Measurements from ENCODE around the gene DGLUCY. TPM values are rescaled to one million over a fixed set of nuclear protein-coding genes. Genes with fewer than 3 reads are reported as not detected.

Gene DGLUCY
- total and polyA plus RNA-seq, 2 experiments from 2014 or later: 44.8 to 51.3 TPM

DNA sequence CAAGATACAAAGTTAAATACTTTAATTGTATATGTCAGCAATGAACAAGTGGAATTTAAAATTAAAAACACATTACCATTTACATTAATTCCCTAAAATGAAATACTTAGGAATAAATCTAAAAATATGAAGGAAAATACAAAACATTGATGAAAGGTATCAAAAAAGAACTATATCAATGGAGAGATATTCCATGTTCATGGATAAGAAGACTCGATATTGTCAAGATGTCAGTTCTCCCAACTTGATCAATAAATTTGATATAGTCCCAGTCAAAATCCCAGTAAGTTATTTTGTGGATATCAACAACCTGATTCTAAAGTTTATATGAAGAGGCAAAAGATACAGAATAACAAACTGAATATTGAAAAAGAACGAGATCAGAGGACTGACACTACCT is 97.1 kb downstream of the DGLUCY start:
- WGBS (ENCODE audit: low lambda C conversion rate, missing lambda C conversion rate): 98% methylated on average over 2 of the region's 2 CpGs
- DNase-seq (ENCODE audit: low spot score): no peak
- no peaks in the 10 kb centered on the region for H3K9me3 ChIP-seq (ENCODE audit: low read depth)

GRCh38 chr14:91214306-91214705 is 100.4 kb downstream of the DGLUCY start:
- no peak overlapping the region for H3K4me2 ChIP-seq
- TF ChIP-seq EZH2phosphoT487 (IDR thresholded peaks at IDR 0.05; ENCODE audit: low read depth, severe bottlenecking, unreplicated experiment): no peak
- TF ChIP-seq EZH2 (IDR thresholded peaks at IDR 0.05; ENCODE audit: borderline replicate concordance): no peak
- TF ChIP-seq, protein P1, sequence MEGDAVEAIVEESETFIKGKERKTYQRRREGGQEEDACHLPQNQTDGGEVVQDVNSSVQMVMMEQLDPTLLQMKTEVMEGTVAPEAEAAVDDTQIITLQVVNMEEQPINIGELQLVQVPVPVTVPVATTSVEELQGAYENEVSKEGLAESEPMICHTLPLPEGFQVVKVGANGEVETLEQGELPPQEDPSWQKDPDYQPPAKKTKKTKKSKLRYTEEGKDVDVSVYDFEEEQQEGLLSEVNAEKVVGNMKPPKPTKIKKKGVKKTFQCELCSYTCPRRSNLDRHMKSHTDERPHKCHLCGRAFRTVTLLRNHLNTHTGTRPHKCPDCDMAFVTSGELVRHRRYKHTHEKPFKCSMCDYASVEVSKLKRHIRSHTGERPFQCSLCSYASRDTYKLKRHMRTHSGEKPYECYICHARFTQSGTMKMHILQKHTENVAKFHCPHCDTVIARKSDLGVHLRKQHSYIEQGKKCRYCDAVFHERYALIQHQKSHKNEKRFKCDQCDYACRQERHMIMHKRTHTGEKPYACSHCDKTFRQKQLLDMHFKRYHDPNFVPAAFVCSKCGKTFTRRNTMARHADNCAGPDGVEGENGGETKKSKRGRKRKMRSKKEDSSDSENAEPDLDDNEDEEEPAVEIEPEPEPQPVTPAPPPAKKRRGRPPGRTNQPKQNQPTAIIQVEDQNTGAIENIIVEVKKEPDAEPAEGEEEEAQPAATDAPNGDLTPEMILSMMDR (IDR thresholded peaks at IDR 0.05; ENCODE audit: poor library complexity): no peak
- no peaks in the 10 kb centered on the region for H4K20me1 ChIP-seq (ENCODE audit: insufficient read depth, poor library complexity, severe bottlenecking)
- H3K9me2 ChIP-seq (replicated peaks; ENCODE audit: insufficient read depth): no peaks in the 10 kb centered on the region
- no peak overlapping the region for H3K4me3 ChIP-seq
- no peaks in the 10 kb centered on the region for H3K27me3 ChIP-seq
- H3K27ac ChIP-seq: no peak overlapping the region
- DNase-seq (ENCODE audit: low spot score): no peak
- peaks cover 7% of the 10 kb centered on the region for H3K36me3 ChIP-seq (replicated peaks; ENCODE audit: insufficient read depth, low read depth)
- no peak overlapping the region for H2AFZ ChIP-seq
- no peaks in the 10 kb centered on the region for H3K9me3 ChIP-seq (ENCODE audit: low read depth)
- no peaks in the 10 kb centered on the region for H3K79me2 ChIP-seq
- WGBS (ENCODE audit: low lambda C conversion rate, missing lambda C conversion rate): 92% methylated on average over 6 of the region's 6 CpGs
- no peaks in the 10 kb centered on the region for H3K4me1 ChIP-seq (ENCODE audit: insufficient read depth)

More for the DNA sequence above, 97.1 kb downstream of the DGLUCY start:
- peaks cover 7% of the 10 kb centered on the region for H3K36me3 ChIP-seq (replicated peaks; ENCODE audit: insufficient read depth, low read depth)
- no peak overlapping the region for H3K4me2 ChIP-seq
- H3K27me3 ChIP-seq: no peaks in the 10 kb centered on the region
- H3K4me3 ChIP-seq: no peak overlapping the region
- H2AFZ ChIP-seq: no peak overlapping the region
- TF ChIP-seq EZH2 (IDR thresholded peaks at IDR 0.05; ENCODE audit: borderline replicate concordance): no peak
- TF ChIP-seq, protein P1 (IDR thresholded peaks at IDR 0.05; ENCODE audit: poor library complexity): no peak
- no peaks in the 10 kb centered on the region for H4K20me1 ChIP-seq (ENCODE audit: insufficient read depth, poor library complexity, severe bottlenecking)
- H3K27ac ChIP-seq: no peak overlapping the region
- no peaks in the 10 kb centered on the region for H3K9me2 ChIP-seq (replicated peaks; ENCODE audit: insufficient read depth)
- no peaks in the 10 kb centered on the region for H3K79me2 ChIP-seq
- no peaks in the 10 kb centered on the region for H3K4me1 ChIP-seq (ENCODE audit: insufficient read depth)

- Histone ChIP-seq H3K27me3 (no peaks in the 10 kb centered on the region), H3K27ac (no peak overlapping the region), H3K9me2 (replicated peaks; ENCODE audit: insufficient read depth) (no peaks in the 10 kb centered on the region), H3K4me2 (no peak overlapping the region), H2AFZ (no peak overlapping the region), H3K9me3 (ENCODE audit: low read depth) (no peaks in the 10 kb centered on the region), H4K20me1 (ENCODE audit: insufficient read depth, poor library complexity, severe bottlenecking) (no peaks in the 10 kb centered on the region), H3K4me3 (no peak overlapping the region), H3K79me2 (no peaks in the 10 kb centered on the region), H3K36me3 (replicated peaks; ENCODE audit: insufficient read depth, low read depth) (peaks cover 7% of the 10 kb centered on the region), H3K4me1 (ENCODE audit: insufficient read depth) (no peaks in the 10 kb centered on the region)
- WGBS (ENCODE audit: low lambda C conversion rate, missing lambda C conversion rate): 93% methylated on average over 10 of the region's 10 CpGs
- no peak for DNase-seq (ENCODE audit: low spot score)
- TF ChIP-seq, protein P1 (IDR thresholded peaks at IDR 0.05; ENCODE audit: poor library complexity): no peak
- TF ChIP-seq EZH2phosphoT487 (IDR thresholded peaks at IDR 0.05; ENCODE audit: low read depth, severe bottlenecking, unreplicated experiment) (no peak), EZH2 (IDR thresholded peaks at IDR 0.05; ENCODE audit: borderline replicate concordance) (no peak)
Observed at GRCh38 chr14:91215381-91215780, 101.5 kb downstream of the DGLUCY start.

DNA sequence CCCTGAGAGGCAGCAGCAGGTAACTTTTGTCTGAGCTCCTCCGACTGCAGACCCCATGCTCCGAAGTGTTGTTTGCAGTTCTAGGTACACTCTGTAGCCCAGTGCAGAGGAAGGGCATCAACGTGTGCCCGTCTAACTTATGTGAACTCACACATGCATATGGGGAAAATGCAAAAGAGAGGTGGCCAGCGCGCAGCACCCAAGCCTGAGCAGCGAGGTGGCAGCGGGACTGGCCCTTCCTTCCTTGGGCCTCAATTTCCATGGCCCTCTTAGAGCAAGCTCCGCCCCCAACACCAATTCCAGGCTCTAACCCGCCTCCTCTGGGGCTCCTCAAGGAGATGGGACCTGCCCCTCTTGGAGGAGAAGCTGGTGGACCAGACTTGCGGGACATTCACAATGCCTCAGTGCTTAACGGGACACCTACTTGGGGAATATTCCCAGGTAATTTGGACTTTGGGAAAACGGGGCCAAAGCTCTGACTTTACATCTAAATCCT is 102.9 kb downstream of the DGLUCY start:
- H4K20me1 ChIP-seq (ENCODE audit: insufficient read depth, poor library complexity, severe bottlenecking): no peaks in the 10 kb centered on the region
- H3K9me2 ChIP-seq (replicated peaks; ENCODE audit: insufficient read depth): no peaks in the 10 kb centered on the region
- H3K4me2 ChIP-seq: no peak overlapping the region
- no peak for DNase-seq (ENCODE audit: low spot score)
- no peak overlapping the region for H3K4me3 ChIP-seq
- H3K79me2 ChIP-seq: no peaks in the 10 kb centered on the region
- H3K4me1 ChIP-seq (ENCODE audit: insufficient read depth): no peaks in the 10 kb centered on the region
- no peaks in the 10 kb centered on the region for H3K27me3 ChIP-seq
- no peaks in the 10 kb centered on the region for H3K9me3 ChIP-seq (ENCODE audit: low read depth)
- H2AFZ ChIP-seq: no peak overlapping the region
- no peak for TF ChIP-seq EZH2phosphoT487 (IDR thresholded peaks at IDR 0.05; ENCODE audit: low read depth, severe bottlenecking, unreplicated experiment)
- no peak for TF ChIP-seq EZH2 (IDR thresholded peaks at IDR 0.05; ENCODE audit: borderline replicate concordance)
- TF ChIP-seq, protein P1 (IDR thresholded peaks at IDR 0.05; ENCODE audit: poor library complexity): no peak
- no peak overlapping the region for H3K27ac ChIP-seq
- WGBS (ENCODE audit: low lambda C conversion rate, missing lambda C conversion rate): 93% methylated on average over 13 of the region's 13 CpGs
- no peaks in the 10 kb centered on the region for H3K36me3 ChIP-seq (replicated peaks; ENCODE audit: insufficient read depth, low read depth)
